NOMO-1 treated with dmso at 0.1 percent for 144 hours (cell line): ENCODE data around the gene MORN1.

ENCODE experiments used
- DNase-seq: peaks from one replicate; lab custom pipeline; 2025; ENCODE audit not compliant: unreplicated experiment; lab: John Stamatoyannopoulos, UW

MORN1 gene

DNA sequence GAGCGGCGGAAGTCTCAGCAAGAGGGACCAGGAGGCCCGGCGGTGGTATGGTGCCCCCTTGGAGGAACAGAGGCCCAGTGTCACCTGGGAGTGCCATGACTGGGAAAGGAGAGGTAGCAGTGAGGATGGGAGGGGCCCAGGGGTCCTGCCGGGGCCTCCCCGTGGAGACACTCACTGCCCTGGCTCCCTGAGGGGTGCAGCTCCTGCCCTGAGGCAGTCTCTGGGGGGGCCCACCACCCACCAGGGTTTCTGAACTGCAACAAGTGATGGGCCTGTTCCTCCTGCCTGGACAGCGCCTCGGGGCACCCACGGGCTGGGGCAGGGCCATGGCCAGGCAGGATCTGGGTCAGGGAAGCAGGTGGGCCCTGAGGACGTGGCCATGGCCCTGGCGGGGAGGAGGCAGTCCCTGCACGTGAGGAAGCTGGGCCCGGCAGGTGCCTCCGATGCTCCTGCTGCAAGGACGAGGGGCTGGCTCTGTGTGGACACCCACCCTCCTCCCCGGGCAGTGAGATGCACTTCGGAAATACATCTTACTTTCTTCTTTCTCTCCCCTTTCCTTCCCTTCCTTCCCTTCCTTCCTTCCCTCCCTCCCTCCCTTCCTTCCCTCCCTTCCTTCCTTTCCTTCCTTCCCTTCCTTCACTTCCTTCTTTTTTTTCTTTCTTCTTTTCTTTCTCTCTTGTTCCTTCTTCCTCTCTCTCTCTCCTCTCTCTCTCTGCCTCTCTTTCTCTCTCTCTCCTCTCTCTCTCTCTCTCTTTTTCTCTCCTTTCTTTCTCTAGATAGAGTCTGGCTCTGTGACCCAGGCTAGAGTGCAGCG is 66.6 kb downstream of the MORN1 start:
- no peak for DNase-seq

DNA sequence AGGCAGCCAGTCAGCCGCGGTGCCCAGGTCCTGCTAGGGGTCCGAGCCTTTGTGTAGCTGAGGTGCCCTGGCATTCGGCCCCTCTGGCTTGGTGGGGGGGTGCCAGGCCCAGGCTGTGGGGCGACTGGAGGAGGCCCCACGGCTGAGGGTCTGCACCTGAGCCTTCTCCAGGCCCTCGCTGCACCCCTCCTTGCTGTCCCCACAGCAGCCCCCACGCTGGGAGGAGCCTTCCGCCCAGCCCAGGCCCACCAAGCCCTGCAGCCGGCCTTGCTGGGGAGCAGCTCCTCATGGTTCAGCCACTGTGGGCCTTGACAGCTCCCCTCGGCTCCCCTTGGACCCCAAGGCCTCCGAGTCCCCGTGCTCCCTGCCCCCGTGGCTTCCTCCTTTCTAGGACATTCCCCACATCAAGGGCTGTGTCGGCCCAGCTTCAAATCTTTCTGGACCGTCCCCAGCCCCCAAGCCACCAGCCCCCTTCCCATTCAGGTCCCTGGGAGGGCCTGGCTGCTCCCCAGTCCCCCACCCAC is 67.8 kb downstream of the MORN1 start:
- DNase-seq: no peak

DNA sequence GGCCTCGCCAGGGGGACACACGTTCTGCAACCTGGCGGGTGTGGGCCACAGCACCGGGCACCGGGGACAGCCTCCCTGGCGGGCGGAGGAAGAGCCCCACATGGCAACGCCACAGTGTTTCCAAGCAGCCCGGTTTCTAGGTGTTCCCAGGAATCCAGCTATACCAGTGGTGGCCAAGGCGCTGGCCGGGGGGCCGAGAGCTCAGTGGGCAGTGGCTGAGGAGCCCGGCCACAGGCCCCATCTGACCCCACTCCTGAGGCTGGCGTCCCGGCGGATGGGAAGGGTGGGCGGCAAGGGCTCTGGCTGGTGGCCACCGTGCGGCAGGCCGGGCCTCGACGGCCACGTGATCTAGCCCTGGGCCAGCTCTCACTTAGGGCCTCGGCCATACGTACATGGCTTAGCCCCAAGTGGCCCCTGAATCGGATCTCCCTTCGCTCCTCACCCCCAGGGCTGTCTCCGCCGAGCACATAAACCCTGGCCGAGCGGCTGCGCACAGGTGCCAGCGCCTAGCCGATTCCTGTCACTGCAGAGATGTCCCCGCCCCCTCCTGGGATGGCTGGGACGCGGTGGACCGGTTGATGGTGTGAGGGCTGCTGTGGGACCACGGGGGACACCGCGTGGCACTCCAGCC is 68.7 kb downstream of the MORN1 start:
- DNase-seq: no peak

DNA sequence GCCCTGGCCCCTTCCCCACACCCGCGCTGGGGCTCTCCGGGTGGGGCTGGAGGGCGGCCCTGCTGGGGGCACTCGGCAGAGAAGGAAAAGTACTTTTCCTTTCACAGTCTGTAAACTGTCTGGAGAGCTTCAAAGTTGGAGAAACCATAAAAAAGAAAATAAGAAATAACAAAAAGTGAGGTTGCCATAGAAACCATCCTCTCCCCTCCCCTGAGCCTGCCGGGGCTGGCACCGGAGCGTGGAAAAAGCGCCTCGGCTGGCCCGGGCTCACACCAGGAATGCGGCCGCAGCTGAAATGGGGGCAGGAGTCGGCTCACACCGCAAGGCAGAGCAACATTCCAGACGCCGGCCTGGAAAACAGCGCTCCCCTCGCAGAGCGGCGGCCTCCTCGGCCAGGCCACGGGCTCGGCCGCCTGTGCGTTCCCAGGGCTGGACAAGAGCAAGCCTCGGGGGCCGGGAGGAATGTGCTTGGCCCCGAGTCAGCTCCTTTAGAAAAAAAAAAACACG is 69.2 kb downstream of the MORN1 start:
- no peak for DNase-seq

DNA sequence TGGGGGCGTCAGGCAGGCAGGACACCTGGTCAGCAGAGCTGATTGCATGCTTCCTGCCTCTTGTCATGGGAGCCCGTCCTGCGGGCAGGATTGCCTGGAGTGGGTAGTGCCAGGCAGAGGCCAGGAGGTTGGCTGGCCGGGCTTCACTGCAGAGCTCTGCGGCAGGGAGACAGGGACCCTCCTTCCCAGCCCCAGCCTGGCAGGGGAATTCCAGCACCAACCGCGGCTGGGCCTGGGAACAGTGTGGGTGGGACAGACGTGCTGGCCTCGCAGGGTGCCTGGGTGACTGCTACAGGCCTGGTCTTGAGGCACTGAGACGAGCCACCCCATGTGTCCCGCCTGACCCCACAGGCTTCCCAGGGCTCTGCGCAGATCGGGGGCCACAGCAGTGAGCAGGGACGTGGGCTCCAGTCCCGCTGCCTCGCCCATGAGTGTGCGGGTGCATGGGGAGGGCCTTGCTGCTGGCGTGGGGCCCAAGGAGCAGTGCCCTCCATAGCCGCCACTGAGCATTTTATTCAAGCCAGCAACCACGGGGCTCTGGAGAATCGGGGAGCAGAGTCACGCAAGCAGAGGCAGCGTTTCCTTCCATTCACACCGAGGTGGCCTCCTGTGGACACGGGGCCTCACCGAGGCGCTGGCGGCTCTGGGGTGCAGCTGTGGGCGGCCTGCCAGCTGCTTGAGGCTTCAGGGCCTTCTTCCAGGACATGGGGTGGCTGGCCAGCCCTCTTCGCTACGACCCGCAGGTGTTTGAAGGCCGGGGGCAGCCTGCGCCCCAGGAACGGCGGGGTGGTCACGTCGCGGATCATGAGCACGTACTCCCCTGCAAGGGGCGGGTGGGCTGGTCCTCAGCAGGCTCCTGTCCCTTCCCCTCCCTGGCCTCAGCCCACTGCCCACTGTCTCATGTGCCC is 70.3 kb downstream of the MORN1 start:
- DNase-seq: no peak

DNA sequence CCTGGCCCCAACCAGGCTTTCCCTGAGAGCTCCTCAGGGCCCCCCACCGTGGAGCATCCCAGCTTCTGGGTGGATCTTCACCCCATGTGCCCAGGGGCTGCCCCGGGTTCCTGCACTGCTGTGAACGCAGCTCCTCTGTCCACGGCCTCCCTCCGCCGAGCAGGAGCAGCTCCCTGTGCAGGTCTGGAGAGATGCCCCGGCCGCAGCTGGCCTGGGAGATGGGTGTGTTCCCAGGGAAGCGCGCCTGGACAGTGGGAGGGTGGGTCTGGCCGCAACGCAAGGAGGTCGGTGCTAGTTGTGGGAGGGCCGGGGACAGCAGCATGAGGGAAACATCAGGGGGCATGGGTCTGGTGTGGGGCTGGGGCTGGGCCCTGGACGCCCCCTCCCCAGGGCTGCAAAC is 71.3 kb downstream of the MORN1 start:
- DNase-seq: no peak

DNA sequence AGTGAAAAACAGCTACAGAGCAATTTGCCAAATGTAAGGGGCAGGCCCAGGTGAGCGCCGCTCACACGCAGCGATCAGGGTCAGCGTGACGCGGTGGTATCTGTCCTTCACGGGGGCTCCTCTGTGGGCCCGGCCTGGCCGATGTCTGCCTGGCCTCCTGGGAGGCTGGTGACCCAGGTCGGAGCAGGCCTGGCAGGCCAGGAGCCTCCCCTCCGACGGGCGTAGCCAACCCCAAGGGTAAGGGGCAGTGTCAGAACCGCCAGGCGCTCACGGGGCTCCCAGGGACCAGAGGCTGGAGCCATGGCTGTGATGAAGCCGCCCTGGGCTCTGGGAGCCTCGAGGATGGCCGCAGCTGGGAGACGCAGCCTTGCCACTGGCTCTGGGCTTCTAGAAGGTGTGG is 72.1 kb downstream of the MORN1 start:
- no peak for DNase-seq

DNA sequence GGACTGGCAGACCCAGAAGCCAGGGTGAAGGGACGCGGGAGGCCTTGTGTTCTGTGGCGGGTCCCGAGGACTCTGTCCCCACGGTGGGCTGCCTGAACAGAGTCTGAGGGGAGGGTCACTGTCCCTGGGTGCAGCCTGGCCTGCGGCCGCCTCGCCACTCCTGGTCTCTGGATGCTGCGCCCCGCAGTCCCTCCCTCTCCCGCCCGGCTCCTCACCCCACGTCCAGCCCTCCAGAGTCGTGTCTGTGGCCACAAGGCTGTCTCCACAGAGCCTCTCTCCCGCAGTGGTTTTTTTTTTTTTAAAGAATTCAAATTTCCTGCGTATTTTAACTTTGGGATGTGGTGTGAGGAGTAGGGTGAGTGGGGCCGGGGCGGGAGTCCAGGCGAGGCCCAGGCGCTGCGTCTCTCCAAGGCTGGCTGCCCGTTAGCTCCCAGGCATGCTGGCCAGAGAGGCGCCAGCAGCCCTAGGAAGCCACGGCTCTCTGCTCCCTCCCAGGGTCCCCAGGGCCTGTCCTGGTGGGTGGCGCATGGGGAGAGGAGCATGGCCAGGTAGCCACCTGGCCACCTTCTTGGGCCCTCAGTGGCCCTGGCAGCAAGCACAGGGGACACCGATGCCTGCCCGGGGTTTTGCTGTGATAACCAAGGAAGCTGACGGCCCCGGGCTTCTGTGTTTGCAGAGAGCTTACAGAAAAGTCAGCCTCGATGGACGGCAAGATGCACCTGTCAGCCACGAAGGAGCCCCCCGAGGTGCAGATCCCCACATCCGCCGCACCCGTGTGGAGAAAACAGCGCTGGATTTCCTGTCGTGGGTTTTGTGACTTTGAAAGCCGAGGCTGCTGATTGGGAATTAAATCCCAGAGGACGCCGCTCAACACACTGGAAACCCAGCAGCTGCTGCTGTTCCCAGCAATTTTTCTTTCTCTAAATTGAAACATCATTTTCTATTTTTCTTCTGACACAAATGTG is 72.8 kb downstream of the MORN1 start:
- DNase-seq: no peak

DNA sequence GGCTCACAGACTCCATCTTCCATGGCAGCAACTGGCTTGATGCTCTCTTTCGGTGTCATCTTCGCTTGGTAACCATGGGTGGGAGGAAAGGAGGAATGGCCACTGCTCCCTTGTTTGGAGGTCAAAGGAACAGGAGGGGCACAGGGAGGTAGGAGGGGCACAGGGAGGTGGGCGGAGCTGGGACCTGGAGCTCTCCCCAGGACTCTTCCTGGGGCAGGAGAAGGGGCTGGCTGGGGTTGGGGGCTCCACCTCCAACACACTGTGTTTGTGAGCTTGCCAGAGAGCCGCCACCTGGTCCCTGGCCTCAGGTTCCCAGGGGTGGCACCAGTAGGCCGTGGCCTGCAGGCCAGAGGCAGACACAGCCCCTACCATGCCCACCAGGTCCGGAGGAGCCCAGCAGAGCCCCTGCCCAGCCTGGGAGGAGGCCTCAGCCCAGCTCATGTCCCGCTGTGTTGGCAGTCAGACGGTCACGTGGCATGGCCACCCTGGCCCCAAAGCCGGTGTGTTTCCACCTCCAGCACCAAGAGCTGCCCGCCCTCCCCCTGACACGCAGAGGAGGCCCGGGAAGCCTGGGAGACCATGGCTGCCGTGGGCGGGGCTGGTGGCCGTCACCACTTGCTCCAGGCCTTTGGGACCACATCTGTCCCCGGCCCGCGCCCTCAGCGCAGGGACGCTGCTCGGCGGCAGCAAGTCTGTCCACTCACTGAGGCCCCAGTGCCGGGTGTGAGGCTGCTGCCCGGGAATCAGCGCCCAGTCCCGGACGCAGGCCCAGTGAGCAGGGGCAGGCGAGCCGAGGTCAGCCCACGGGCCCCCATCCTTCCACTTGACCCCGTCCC is 73.9 kb downstream of the MORN1 start:
- no peak for DNase-seq

DNA sequence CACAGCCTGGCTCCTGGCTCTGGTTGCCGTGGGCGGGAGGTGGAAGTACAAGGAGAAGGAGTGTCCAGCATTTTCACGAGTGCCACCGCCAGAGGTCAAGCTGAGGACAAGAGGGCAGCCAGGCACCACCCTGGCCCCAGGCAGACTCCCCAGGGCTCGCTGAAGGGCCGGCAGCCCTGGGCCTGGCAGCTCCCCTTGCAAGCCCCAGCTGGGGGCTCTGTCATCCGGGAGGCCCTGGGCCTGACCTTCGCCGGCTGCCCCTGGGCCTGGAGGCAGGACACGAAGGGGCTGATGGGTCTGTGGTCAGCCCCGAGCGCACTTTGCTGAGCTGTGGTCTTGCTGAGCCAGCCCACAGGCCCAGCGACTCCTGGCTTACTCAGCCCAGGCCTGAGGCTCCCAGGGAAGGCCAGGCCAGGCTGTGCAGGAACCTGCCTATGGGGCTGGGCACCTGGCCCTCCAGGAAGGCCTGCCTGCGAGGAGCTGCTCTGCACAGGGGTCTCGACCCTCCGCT is 74.8 kb downstream of the MORN1 start:
- no peak for DNase-seq

DNA sequence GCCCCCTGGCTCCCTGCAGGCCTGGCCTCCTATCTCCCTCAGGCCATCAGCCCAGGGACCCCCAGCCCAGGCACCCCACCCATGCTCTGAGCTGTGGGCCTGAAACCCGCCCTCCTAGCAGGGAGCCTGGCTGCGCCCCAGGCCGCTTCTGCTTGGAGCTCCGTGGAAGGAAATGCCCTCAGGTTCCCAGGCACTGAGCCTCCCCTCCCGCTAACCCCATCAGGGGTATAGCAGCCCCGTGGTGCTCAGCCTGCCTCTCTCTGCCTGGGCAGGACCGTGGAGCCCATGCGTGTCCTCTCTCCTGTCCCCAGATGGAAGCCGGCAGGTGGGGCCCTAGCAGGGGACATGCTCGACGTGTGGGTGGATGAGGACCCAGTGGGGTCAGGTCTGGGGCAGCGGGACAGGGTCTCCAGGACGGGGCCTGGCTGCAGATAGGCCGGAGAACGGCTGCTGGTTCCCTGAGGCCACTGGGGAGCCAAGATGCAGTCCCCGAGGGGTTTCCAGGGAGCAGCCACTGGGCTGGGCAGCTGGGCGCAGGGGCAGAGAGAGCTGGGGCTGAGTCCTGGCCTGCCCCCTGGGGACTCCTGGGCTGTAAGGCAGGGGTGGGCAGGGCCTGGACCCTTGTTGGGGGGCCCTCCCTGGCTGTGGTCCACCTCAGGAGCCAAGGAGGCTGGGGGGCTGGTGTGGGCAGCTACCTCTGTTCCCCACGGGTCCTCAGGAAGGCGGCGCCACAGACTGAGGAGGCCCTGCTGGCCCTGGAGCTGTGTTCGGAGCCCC is 75.5 kb downstream of the MORN1 start:
- no peak for DNase-seq

DNA sequence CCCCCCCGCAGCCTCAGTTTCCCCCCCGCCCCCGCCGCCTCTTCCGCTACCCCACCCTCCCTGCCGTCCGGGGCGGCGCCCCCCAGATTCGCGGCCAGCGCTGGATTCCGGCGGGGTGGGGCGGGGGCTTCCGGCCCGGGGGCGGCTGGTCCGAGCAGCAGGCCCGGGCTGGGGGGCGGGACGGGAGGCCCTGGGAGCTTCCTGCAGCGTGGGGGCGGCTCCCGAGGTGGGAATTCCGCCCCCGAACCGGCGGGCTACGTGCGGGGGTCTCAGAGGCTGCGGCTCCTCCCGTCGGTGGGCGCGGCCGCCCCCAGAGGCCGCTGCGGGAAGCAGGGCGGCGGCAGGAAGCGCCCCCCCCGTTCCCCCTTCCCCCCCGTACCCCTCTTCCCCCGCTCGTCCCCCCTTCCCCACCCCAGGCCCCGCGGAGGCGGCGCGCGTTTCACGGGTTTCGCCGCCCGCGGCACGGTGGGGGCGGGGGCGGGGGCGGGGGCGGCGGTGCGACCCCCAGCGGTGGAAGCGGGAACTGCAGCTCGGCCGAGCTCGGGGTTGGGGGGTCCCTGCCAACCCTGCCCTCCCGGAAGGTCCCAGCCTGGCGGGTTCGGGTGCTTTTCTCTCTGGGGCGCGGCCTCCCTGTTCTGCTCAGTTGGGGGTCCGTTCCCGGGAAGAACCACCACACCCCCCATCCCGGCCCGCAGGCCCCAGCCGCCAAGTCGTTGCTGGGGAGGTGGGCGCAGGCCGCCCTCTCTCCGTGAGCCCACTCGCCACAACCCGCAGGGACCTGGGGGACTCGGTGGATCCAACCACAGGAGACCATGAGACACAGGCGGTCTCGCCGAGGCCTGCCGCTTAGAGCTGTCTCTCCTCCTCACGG is 76.3 kb downstream of the MORN1 start:
- no peak for DNase-seq

DNA sequence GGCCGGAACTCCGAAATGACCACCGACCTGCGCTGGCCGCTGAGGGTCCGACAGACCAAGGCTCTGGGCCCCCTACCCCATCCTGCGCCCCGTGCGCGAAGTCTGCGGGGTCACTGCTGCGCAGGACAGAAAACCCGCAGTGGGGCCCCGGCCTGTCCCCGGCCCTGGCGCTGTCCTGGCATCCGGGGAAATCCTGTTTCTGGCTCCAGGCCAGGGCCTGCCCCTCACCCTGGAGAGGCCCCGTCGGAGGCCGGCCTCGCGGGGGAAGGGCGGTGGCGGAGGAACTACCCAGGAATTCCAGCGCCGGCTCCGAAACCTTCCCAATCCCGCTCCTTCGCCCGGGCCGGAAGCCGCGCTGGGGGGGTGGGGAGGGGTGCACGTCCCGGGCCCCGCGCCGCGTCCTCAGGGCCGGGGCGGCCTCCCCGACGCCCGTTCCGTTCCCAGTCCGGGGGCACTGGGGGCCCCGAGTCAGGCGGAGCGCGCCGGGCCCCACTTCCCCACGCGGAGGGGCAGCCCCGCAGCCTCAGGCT is 77.0 kb downstream of the MORN1 start:
- no peak for DNase-seq

DNA sequence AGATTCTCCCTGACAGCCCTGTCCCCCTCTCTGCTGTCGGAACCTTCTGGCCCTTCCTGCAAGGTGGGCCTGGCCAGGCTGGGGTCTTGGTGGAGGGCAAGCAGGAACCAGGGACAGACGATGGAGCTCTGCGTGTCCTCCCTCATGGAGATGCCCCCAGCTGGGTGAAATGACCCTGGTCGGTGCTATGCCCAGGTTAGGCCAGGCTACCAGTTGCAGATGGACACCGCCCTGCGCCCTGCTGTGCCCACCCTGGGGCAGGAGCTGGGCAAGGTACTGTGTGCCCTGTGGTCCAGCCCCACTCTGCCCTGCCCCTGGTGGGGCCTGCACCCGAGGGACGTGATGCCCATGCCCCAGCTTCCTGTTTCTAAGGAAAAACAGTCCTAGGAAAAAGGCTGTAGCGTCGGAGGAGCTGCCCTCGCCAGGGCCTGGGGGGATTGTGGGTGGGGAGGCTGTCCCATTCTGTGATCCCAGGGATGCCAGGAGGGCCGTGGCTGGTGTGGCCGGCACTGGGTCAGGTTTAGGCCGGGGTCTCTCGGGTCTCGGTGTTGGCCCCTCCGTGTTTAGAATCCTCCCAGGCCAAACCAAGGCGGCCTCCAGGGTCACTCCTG is 77.6 kb downstream of the MORN1 start:
- no peak for DNase-seq

DNA sequence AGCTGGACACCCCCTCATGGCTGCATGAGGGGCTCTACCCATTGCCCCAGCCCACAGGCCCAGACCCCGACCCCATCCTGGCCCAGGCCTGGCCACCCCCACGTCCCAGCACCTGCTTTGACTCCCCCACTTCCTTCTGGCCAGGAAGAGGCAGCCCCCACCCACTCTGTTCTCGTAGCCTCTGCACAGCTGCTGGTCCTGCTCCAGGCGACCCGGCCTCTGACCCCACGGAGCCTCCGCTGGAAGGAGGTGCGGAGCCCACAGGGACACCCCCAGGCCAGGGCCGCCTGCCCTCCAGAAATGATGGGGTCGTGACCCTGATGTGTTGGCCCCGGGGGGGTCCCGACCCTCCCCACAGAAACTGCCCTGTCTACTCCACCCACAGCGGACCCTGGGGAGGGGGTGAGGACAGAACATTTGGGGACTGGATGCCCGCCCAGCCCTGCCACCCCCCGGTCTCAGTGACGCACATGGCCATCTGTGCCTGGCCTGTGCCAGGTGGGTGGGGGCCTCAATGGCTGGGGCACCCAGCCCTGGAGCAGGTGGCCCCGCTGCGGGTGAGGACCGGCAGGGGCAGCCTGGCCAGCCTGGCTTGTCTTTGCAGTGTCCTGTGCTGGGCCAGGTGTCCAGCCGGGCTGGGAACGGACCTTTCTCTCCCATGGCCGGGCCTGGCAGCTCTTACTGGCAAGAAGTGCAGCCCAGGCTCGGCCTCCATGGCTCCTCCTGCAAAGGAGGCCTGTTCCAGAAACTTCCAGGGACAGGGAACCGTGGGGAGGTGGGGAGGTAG is 78.6 kb downstream of the MORN1 start:
- no peak for DNase-seq

DNA sequence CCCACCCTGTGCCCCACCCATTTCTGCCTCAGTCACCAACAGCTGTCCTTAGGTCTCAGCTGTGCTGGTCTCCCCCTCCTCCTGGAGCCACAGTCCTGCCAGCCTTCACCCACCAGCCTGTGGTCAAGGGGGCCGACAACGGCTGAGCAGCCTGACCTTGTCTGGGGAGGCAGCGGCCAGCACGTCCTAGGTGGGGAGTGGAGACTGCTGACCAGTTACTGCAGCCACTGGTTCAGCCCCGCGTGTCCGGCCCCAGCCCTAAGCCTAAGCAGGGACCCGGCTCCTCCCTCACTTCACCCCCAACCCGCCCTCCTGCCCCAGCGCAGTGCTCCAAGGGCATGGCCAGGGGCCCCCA is 79.2 kb downstream of the MORN1 start:
- no peak for DNase-seq
